Measurements from ENCODE around the gene SMIM15.

GRCh38 chr5:61186634-61187033, 24.4 kb upstream of the SMIM15 start:
- TF ChIP-seq CTCF (IDR thresholded peaks at IDR 0.05; ENCODE audit: poor library complexity) (no peak), EZH2 (IDR thresholded peaks at IDR 0.05; ENCODE audit: borderline replicate concordance) (no peak), EZH2phosphoT487 (IDR thresholded peaks at IDR 0.05; ENCODE audit: low read depth, severe bottlenecking, unreplicated experiment) (no peak)

Data from hepatocyte (in vitro differentiated cells).